Measurements from ENCODE around the gene PPM1A. TPM values are rescaled to one million over a fixed set of nuclear protein-coding genes. Genes with fewer than 3 reads are reported as not detected.

The PPM1A gene
- total and polyA plus RNA-seq, 2 of the 13 experiments (the other 11 are each of a cell fraction or from before 2014, with no cell fraction given) = 23.3 to 29.8 TPM

DNA sequence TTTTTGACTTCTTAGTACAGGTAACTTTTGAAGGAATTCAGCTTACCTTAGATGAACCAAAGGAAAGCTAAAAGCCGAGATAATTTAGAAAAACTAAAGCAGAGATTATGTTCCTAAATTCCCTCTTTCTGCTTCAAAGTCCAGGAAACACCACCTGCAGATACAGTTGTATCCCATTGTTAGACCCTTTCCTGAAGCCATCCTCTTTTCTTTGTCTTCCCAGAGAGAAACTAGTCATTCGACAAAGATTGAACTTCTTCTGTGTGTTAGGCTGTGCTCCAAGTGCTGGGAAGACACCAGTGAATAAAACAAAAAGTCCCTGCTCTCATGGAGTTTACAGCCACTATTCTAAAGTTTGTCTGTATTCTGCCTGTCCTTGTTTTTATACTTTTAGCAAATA lies 29.3 kb downstream of the PPM1A start (continued):
- TF ChIP-seq, protein P1, sequence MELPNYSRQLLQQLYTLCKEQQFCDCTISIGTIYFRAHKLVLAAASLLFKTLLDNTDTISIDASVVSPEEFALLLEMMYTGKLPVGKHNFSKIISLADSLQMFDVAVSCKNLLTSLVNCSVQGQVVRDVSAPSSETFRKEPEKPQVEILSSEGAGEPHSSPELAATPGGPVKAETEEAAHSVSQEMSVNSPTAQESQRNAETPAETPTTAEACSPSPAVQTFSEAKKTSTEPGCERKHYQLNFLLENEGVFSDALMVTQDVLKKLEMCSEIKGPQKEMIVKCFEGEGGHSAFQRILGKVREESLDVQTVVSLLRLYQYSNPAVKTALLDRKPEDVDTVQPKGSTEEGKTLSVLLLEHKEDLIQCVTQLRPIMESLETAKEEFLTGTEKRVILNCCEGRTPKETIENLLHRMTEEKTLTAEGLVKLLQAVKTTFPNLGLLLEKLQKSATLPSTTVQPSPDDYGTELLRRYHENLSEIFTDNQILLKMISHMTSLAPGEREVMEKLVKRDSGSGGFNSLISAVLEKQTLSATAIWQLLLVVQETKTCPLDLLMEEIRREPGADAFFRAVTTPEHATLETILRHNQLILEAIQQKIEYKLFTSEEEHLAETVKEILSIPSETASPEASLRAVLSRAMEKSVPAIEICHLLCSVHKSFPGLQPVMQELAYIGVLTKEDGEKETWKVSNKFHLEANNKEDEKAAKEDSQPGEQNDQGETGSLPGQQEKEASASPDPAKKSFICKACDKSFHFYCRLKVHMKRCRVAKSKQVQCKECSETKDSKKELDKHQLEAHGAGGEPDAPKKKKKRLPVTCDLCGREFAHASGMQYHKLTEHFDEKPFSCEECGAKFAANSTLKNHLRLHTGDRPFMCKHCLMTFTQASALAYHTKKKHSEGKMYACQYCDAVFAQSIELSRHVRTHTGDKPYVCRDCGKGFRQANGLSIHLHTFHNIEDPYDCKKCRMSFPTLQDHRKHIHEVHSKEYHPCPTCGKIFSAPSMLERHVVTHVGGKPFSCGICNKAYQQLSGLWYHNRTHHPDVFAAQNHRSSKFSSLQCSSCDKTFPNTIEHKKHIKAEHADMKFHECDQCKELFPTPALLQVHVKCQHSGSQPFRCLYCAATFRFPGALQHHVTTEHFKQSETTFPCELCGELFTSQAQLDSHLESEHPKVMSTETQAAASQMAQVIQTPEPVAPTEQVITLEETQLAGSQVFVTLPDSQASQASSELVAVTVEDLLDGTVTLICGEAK (IDR thresholded peaks at IDR 0.05) = no peak
- TF ChIP-seq, protein P1 (CRISPR knock-in tag; IDR thresholded peaks at IDR 0.05) = no peak
- TF ChIP-seq ZNF607 (CRISPR knock-in tag; IDR thresholded peaks at IDR 0.05; ENCODE audit: borderline replicate concordance) (no peak), ZNF761 (CRISPR knock-in tag; conservative IDR thresholded peaks at IDR 0.05) (no peak), SRF (IDR thresholded peaks at IDR 0.05; ENCODE audit: low read depth, low read length) (no peak), CC2D1A (CRISPR knock-in tag; IDR thresholded peaks at IDR 0.05) (no peak), MED8 (CRISPR knock-in tag; IDR thresholded peaks at IDR 0.05; ENCODE audit: insufficient replicate concordance) (no peak), ZFP37 (CRISPR knock-in tag; IDR thresholded peaks at IDR 0.05; ENCODE audit: borderline replicate concordance) (no peak)
- TF ChIP-seq, protein P2, sequence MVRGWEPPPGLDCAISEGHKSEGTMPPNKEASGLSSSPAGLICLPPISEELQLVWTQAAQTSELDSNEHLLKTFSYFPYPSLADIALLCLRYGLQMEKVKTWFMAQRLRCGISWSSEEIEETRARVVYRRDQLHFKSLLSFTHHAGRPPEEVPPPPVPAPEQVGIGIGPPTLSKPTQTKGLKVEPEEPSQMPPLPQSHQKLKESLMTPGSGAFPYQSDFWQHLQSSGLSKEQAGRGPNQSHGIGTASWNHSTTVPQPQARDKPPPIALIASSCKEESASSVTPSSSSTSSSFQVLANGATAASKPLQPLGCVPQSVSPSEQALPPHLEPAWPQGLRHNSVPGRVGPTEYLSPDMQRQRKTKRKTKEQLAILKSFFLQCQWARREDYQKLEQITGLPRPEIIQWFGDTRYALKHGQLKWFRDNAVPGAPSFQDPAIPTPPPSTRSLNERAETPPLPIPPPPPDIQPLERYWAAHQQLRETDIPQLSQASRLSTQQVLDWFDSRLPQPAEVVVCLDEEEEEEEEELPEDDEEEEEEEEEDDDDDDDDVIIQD (CRISPR knock-in tag; IDR thresholded peaks at IDR 0.05; ENCODE audit: low read depth) = no peak
- TF ChIP-seq, protein P3, sequence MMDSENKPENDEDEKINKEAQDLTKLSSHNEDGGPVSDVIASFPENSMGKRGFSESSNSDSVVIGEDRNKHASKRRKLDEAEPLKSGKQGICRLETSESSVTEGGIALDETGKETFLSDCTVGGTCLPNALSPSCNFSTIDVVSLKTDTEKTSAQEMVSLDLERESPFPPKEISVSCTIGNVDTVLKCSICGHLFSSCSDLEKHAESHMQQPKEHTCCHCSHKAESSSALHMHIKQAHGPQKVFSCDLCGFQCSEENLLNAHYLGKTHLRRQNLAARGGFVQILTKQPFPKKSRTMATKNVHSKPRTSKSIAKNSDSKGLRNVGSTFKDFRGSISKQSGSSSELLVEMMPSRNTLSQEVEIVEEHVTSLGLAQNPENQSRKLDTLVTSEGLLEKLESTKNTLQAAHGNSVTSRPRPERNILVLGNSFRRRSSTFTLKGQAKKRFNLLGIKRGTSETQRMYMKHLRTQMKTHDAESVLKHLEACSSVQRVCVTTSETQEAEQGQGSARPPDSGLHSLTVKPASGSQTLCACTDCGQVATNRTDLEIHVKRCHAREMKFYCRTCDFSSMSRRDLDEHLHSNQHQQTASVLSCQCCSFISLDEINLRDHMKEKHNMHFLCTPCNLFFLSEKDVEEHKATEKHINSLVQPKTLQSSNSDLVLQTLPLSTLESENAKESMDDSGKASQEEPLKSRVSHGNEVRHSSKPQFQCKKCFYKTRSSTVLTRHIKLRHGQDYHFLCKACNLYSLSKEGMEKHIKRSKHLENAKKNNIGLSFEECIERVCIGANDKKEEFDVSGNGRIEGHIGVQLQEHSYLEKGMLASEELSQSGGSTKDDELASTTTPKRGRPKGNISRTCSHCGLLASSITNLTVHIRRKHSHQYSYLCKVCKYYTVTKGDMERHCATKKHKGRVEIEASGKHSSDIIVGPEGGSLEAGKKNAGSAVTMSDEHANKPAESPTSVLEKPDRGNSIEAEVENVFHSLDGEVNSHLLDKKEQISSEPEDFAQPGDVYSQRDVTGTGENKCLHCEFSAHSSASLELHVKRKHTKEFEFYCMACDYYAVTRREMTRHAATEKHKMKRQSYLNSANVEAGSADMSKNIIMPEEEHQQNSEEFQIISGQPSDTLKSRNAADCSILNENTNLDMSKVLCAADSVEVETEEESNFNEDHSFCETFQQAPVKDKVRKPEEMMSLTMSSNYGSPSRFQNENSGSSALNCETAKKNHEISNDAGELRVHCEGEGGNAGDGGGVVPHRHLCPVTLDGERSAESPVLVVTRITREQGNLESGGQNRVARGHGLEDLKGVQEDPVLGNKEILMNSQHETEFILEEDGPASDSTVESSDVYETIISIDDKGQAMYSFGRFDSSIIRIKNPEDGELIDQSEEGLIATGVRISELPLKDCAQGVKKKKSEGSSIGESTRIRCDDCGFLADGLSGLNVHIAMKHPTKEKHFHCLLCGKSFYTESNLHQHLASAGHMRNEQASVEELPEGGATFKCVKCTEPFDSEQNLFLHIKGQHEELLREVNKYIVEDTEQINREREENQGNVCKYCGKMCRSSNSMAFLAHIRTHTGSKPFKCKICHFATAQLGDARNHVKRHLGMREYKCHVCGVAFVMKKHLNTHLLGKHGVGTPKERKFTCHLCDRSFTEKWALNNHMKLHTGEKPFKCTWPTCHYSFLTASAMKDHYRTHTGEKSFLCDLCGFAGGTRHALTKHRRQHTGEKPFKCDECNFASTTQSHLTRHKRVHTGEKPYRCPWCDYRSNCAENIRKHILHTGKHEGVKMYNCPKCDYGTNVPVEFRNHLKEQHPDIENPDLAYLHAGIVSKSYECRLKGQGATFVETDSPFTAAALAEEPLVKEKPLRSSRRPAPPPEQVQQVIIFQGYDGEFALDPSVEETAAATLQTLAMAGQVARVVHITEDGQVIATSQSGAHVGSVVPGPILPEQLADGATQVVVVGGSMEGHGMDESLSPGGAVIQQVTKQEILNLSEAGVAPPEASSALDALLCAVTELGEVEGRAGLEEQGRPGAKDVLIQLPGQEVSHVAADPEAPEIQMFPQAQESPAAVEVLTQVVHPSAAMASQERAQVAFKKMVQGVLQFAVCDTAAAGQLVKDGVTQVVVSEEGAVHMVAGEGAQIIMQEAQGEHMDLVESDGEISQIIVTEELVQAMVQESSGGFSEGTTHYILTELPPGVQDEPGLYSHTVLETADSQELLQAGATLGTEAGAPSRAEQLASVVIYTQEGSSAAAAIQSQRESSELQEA (CRISPR knock-in tag; IDR thresholded peaks at IDR 0.05; ENCODE audit: not compliant biosample characterization) = no peak
